Measurements from ENCODE around the gene CEP162. TPM values are rescaled to one million over a fixed set of nuclear protein-coding genes. Genes with fewer than 3 reads are reported as not detected.
"Not testable (repeated sequence)": the region's sequence is repeated elsewhere in the genome, so short reads cannot be mapped to it uniquely, and the experiment has no call there.

Gene CEP162
- total and polyA plus RNA-seq, 8 donors: 2.2 to 8.5 (median 4.9) TPM

DNA sequence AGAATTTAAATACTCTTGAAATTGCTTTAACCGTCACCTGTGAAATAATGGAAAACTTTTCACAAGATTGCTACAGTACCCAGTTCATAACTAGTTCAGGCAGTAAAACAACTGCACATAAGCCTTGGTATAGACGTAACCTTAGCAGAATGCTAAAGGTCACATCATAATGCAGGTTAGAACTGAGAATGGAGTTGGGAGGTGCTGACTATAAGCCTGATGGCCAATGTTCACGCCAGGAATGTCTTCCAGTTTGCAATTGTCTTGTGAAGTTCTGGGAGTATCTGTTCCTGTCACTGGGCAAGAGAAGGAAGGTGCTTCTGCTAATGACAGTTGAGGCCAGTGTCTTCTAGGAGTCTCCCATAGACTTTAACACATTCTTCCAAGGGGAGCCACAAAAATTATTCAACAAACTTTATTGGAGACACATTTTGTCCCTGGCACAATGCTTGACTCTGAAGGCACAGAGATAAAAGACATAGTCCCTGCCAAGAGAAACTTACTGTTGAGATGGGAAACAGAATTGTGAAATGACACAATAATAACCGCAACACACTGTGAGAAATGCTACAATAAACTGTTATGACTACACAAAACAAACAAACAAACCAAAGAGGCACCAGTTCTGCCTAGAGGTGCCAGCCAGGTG is 24.6 kb upstream of the CEP162 start:
- H3K4me3 ChIP-seq: no peak overlapping the region
- intact Hi-C loops (cut with DNase I): no loop called here
- no peak for TF ChIP-seq CTCF (IDR thresholded peaks at IDR 0.05)
- ATAC-seq: no peak
- DNase-seq: no peak
- H3K27me3 ChIP-seq: peaks cover 0 to 22% (median 2%) of the 10 kb centered on the region in 4 donors
- no peak for FAIRE-seq
- H3K4me1 ChIP-seq: no peaks in the 10 kb centered on the region
- no peak overlapping the region for H3K27ac ChIP-seq
- no peaks in the 10 kb centered on the region for H3K9me3 ChIP-seq
- 58 to 62% methylated on average over 4 of the region's 4 CpGs for WGBS, 2 donors
- H3K36me3 ChIP-seq: no peaks in the 10 kb centered on the region

GRCh38 chr6:84249724-84250123 is 22.3 kb upstream of the CEP162 start:
- 40 to 52% methylated on average over 3 of the region's 3 CpGs for WGBS, 2 donors
- no peak for ATAC-seq

GRCh38 chr6:84244416-84245081 is 17.1 kb upstream of the CEP162 start:
- peak in 3 of 6 donors; percentile 8 to 66 (median 14) for DNase-seq
- WGBS, 2 donors: 84 to 93% methylated on average over 23 to 51 of the region's 51 CpGs
- intact Hi-C loops (cut with DNase I); FAIRE-seq; ATAC-seq; H3K36me3 ChIP-seq; H3K27me3 ChIP-seq; H3K27ac ChIP-seq; H3K4me3 ChIP-seq; H3K9me3 ChIP-seq; H3K4me1 ChIP-seq: not testable (repeated sequence)

More at GRCh38 chr6:84249724-84250123, 22.3 kb upstream of the CEP162 start:
- H3K27ac ChIP-seq: no peak overlapping the region
- H3K27me3 ChIP-seq: peaks cover 0 to 22% (median 0%) of the 10 kb centered on the region in 4 donors
- intact Hi-C loops (cut with DNase I): no loop called here
- no peak overlapping the region for H3K4me3 ChIP-seq
- FAIRE-seq: no peak
- no peak for DNase-seq
- H3K36me3 ChIP-seq: no peaks in the 10 kb centered on the region
- TF ChIP-seq CTCF (IDR thresholded peaks at IDR 0.05): no peak
- H3K9me3 ChIP-seq: no peaks in the 10 kb centered on the region
- H3K4me1 ChIP-seq: no peaks in the 10 kb centered on the region

DNA sequence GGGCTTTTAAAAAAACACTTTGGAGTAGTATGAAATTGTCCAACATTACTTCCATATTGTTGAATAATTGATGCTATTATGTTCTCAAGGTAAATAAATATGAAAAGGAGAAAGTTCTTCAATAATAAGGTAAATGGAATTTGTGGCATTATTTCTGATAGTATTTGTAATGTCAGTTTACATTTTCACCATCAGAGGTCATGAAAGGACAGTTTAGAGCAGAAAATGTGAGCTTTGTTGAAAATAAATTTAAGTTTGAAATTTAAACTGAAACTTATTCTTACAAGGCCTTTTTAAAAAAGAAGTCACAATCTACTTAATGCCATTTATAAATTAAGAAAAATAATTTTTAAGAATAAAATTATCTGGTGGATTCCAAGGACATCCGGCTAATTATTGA is 15.8 kb upstream of the CEP162 start:
- Histone ChIP-seq H3K4me3 (no peak overlapping the region), H3K4me1 (no peaks in the 10 kb centered on the region), H3K27me3 (no peaks in the 10 kb centered on the region), H3K27ac (no peak overlapping the region), H3K9me3 (no peaks in the 10 kb centered on the region), H3K36me3 (no peaks in the 10 kb centered on the region)
- TF ChIP-seq CTCF (IDR thresholded peaks at IDR 0.05): no peak
- intact Hi-C loops (cut with DNase I): no loop called here
- no peak for FAIRE-seq
- DNase-seq: no peak
- no peak for ATAC-seq
- WGBS, 2 donors: 54 to 70% methylated on average over 1 of the region's 1 CpG

DNA sequence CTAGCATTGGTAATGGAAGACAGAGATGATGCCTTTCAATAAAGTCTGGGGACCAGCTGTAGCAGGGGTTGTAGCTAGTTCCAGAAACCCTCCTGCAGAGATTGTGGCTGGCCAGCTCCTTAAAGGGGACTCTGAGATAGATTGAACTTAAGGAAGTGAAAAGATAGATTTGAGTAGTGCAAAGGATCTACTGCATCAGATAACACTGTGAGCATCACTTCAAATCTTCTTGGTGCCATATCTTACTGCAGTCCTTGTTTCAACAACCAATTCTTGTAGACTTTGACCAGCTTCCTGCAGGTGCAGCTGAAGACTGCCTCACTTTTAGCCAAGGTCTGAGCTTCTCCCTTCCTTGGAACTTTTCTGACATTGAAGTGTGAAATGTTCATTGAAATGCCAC is 14.8 kb upstream of the CEP162 start:
- DNase-seq (no peak), FAIRE-seq (no peak), ATAC-seq (no peak)
- H3K27me3 ChIP-seq: no peaks in the 10 kb centered on the region
- no peaks in the 10 kb centered on the region for H3K4me1 ChIP-seq
- H3K9me3 ChIP-seq: no peaks in the 10 kb centered on the region
- H3K27ac ChIP-seq: no peak overlapping the region
- no peak for TF ChIP-seq CTCF (IDR thresholded peaks at IDR 0.05)
- no peaks in the 10 kb centered on the region for H3K36me3 ChIP-seq
- intact Hi-C loops (cut with DNase I): no loop called here
- H3K4me3 ChIP-seq: no peak overlapping the region
